ENCODE results near the gene BMP5. TPM values are rescaled to one million over a fixed set of nuclear protein-coding genes. Genes with fewer than 3 reads are reported as not detected.

Gene BMP5
- 0.01 TPM for polyA plus RNA-seq (2013, experiment 1 of 2)
- polyA plus RNA-seq (2013, experiment 2 of 2) = 0.04 TPM

GRCh38 chr6:55875400-55875799, at the start of gene BMP5:
BMP5 (minus strand) TSS chr6:55875590; CDS start chr6:55874865, 725 bp downstream.
- Histone ChIP-seq H3K79me2 (ENCODE audit: control insufficient read depth, insufficient read depth, low read length) (no peaks in the 10 kb centered on the region), H3K4ac (ENCODE audit: low read depth, low read length) (no peak within 1 kb of the TSS), H2BK120ac (ENCODE audit: low read depth, low read length) (peak within 1 kb of the TSS; percentile 73), H3K4me2 (ENCODE audit: low read length) (no peak within 1 kb of the TSS), H3K36me3 (ENCODE audit: control insufficient read depth, insufficient read depth, low read length) (no peaks in the 10 kb centered on the region), H3K4me3 (ENCODE audit: low read length) (no peak within 1 kb of the TSS), H2BK15ac (replicated peaks; ENCODE audit: low read depth) (peak within 1 kb of the TSS; percentile 92), H2AK5ac (ENCODE audit: low read length) (no peak within 1 kb of the TSS), H3K27me3 (ENCODE audit: insufficient read depth, low read length, poor library complexity) (no peaks in the 10 kb centered on the region), H3K56ac (ENCODE audit: low read length) (no peak within 1 kb of the TSS), H4K8ac (ENCODE audit: low read depth, low read length) (no peak within 1 kb of the TSS), H3K27ac (ENCODE audit: low read depth, low read length) (no peak within 1 kb of the TSS), H4K5ac (ENCODE audit: low read length) (no peak within 1 kb of the TSS), H3K79me1 (ENCODE audit: low read length) (no peaks in the 10 kb centered on the region), H3K23ac (ENCODE audit: low read length) (peak within 1 kb of the TSS; percentile 29), H3K9ac (ENCODE audit: low read length) (no peak within 1 kb of the TSS), H3K18ac (ENCODE audit: low read length) (no peak within 1 kb of the TSS), H2BK5ac (ENCODE audit: low read length) (no peak within 1 kb of the TSS), H3K4me1 (ENCODE audit: control insufficient read depth, low read depth, low read length) (peaks cover 2% of the 10 kb centered on the region)
- DNase-seq = peak; percentile 70
- no CpG with 5 or more reads among the region's 2 CpGs for WGBS (ENCODE audit: extremely low coverage, insufficient coverage, low lambda C conversion rate)

- H2BK120ac ChIP-seq (ENCODE audit: low read depth, low read length) = no peak overlapping the region
- no peak overlapping the region for H3K27ac ChIP-seq (ENCODE audit: low read depth, low read length)
- no peaks in the 10 kb centered on the region for H3K79me2 ChIP-seq (ENCODE audit: control insufficient read depth, insufficient read depth, low read length)
- no peaks in the 10 kb centered on the region for H3K4me1 ChIP-seq (ENCODE audit: control insufficient read depth, low read depth, low read length)
- H2BK15ac ChIP-seq (replicated peaks; ENCODE audit: low read depth) = no peak overlapping the region
- no peaks in the 10 kb centered on the region for H3K36me3 ChIP-seq (ENCODE audit: control insufficient read depth, insufficient read depth, low read length)
- no peaks in the 10 kb centered on the region for H3K79me1 ChIP-seq (ENCODE audit: low read length)
- no peak overlapping the region for H3K18ac ChIP-seq (ENCODE audit: low read length)
- no peak overlapping the region for H3K23ac ChIP-seq (ENCODE audit: low read length)
- H3K27me3 ChIP-seq (ENCODE audit: insufficient read depth, low read length, poor library complexity) = no peaks in the 10 kb centered on the region
- no peak overlapping the region for H3K4me3 ChIP-seq (ENCODE audit: low read length)
- no peak overlapping the region for H3K9ac ChIP-seq (ENCODE audit: low read length)
- DNase-seq = no peak
- H4K5ac ChIP-seq (ENCODE audit: low read length) = no peak overlapping the region
- no peak overlapping the region for H3K4ac ChIP-seq (ENCODE audit: low read depth, low read length)
- no peak overlapping the region for H4K8ac ChIP-seq (ENCODE audit: low read depth, low read length)
- H2BK5ac ChIP-seq (ENCODE audit: low read length) = no peak overlapping the region
- no peak overlapping the region for H2AK5ac ChIP-seq (ENCODE audit: low read length)
- H3K4me2 ChIP-seq (ENCODE audit: low read length) = no peak overlapping the region
- no peak overlapping the region for H3K56ac ChIP-seq (ENCODE audit: low read length)
Measured at GRCh38 chr6:55922406-55922805, 47.0 kb upstream of the BMP5 start.

DNA sequence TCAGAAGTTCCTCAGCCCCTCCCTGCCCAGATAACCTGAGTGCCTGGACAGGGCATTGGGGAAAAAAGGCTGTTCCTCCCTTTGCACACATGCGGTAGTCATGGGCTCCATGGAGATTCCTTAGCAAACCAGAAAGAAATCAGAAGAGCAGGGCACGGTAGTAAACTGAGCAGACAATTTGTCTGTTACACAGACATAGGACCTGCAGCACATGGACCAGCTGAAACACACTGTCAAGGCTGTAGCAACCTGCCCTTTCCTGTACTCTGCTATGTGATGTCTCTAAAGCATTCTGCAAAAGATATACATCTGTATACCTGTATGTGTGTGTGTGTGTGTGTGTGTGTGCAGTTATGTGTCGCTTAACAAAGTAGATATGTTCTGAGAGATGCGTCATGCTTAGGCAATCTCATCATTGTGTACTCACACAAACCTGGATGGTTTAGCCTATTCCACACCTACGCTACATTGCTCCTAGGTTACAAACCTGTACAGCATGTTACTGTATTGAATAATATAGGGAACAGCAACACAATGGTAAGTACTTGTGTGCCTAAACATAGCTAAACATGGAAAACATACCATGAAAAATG, 44.4 kb upstream of the BMP5 start:
- H3K4me3 ChIP-seq (ENCODE audit: low read length) = no peak overlapping the region
- no peak overlapping the region for H2BK5ac ChIP-seq (ENCODE audit: low read length)
- H3K36me3 ChIP-seq (ENCODE audit: control insufficient read depth, insufficient read depth, low read length) = no peaks in the 10 kb centered on the region
- H2BK120ac ChIP-seq (ENCODE audit: low read depth, low read length) = no peak overlapping the region
- H3K4ac ChIP-seq (ENCODE audit: low read depth, low read length) = no peak overlapping the region
- no CpG with 5 or more reads among the region's 5 CpGs for WGBS (ENCODE audit: extremely low coverage, insufficient coverage, low lambda C conversion rate)
- no peak overlapping the region for H2AK5ac ChIP-seq (ENCODE audit: low read length)
- H3K79me1 ChIP-seq (ENCODE audit: low read length) = no peaks in the 10 kb centered on the region
- H3K27ac ChIP-seq (ENCODE audit: low read depth, low read length) = no peak overlapping the region
- H2BK15ac ChIP-seq (replicated peaks; ENCODE audit: low read depth) = no peak overlapping the region
- H4K5ac ChIP-seq (ENCODE audit: low read length) = no peak overlapping the region
- no peaks in the 10 kb centered on the region for H3K27me3 ChIP-seq (ENCODE audit: insufficient read depth, low read length, poor library complexity)
- no peaks in the 10 kb centered on the region for H3K4me1 ChIP-seq (ENCODE audit: control insufficient read depth, low read depth, low read length)
- no peaks in the 10 kb centered on the region for H3K79me2 ChIP-seq (ENCODE audit: control insufficient read depth, insufficient read depth, low read length)
- DNase-seq = no peak
- no peak overlapping the region for H3K23ac ChIP-seq (ENCODE audit: low read length)
- no peak overlapping the region for H3K9ac ChIP-seq (ENCODE audit: low read length)
- H3K18ac ChIP-seq (ENCODE audit: low read length) = no peak overlapping the region
- H3K4me2 ChIP-seq (ENCODE audit: low read length) = no peak overlapping the region
- H3K56ac ChIP-seq (ENCODE audit: low read length) = no peak overlapping the region
- H4K8ac ChIP-seq (ENCODE audit: low read depth, low read length) = no peak overlapping the region

GRCh38 chr6:55918639-55919038, 43.2 kb upstream of the BMP5 start:
- Histone ChIP-seq H2AK5ac (ENCODE audit: low read length) (no peak overlapping the region), H3K4me3 (ENCODE audit: low read length) (no peak overlapping the region)
- DNase-seq = no peak

DNA sequence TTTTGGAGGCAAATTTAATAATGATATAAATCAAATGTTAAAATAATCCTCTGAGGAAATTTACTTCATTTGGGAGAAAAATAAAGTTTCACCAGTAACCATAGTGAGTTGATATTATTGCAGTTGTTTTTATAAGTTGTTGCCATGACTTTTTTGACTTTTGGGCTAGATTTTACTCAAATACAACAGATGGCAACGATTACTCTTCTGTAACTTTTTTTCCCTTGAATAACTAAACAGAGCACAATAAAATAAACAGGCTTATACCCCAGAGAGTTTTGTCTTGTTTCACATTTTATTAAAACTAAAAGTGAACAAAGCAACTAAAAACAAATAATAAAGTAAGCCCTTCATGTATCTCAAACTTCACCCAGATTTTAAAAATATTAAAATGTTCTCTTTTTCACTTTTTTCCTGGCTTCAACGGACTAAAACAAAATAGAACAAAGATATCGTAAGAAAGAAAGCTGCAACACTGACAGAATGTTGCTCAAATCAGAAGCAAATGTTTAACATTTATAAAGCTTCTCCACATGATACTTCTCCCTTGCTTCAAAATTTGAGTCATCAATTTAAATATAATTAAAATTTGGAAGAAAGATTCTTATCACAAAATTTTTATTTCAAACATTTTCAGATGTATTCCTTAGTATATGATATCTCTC, 42.5 kb upstream of the BMP5 start:
- Histone ChIP-seq H3K4me2 (ENCODE audit: low read length) (no peak overlapping the region), H3K56ac (ENCODE audit: low read length) (no peak overlapping the region), H3K27me3 (ENCODE audit: insufficient read depth, low read length, poor library complexity) (no peaks in the 10 kb centered on the region), H3K79me2 (ENCODE audit: control insufficient read depth, insufficient read depth, low read length) (no peaks in the 10 kb centered on the region), H4K5ac (ENCODE audit: low read length) (no peak overlapping the region), H3K4me1 (ENCODE audit: control insufficient read depth, low read depth, low read length) (no peaks in the 10 kb centered on the region), H3K36me3 (ENCODE audit: control insufficient read depth, insufficient read depth, low read length) (no peaks in the 10 kb centered on the region), H4K8ac (ENCODE audit: low read depth, low read length) (no peak overlapping the region), H2BK5ac (ENCODE audit: low read length) (no peak overlapping the region), H3K79me1 (ENCODE audit: low read length) (no peaks in the 10 kb centered on the region), H3K4ac (ENCODE audit: low read depth, low read length) (no peak overlapping the region), H3K23ac (ENCODE audit: low read length) (no peak overlapping the region), H3K18ac (ENCODE audit: low read length) (no peak overlapping the region), H2BK15ac (replicated peaks; ENCODE audit: low read depth) (no peak overlapping the region), H2BK120ac (ENCODE audit: low read depth, low read length) (no peak overlapping the region), H2AK5ac (ENCODE audit: low read length) (no peak overlapping the region), H3K27ac (ENCODE audit: low read depth, low read length) (no peak overlapping the region), H3K9ac (ENCODE audit: low read length) (no peak overlapping the region), H3K4me3 (ENCODE audit: low read length) (no peak overlapping the region)
- no CpG with 5 or more reads among the region's 3 CpGs for WGBS (ENCODE audit: extremely low coverage, insufficient coverage, low lambda C conversion rate)
- no peak for DNase-seq

More at GRCh38 chr6:55918639-55919038, 43.2 kb upstream of the BMP5 start:
- H3K9ac ChIP-seq (ENCODE audit: low read length) = no peak overlapping the region
- no peaks in the 10 kb centered on the region for H3K27me3 ChIP-seq (ENCODE audit: insufficient read depth, low read length, poor library complexity)
- no peak overlapping the region for H3K23ac ChIP-seq (ENCODE audit: low read length)
- no peaks in the 10 kb centered on the region for H3K4me1 ChIP-seq (ENCODE audit: control insufficient read depth, low read depth, low read length)
- H3K56ac ChIP-seq (ENCODE audit: low read length) = no peak overlapping the region
- no peak overlapping the region for H3K4ac ChIP-seq (ENCODE audit: low read depth, low read length)
- H3K79me1 ChIP-seq (ENCODE audit: low read length) = no peaks in the 10 kb centered on the region
- H3K27ac ChIP-seq (ENCODE audit: low read depth, low read length) = no peak overlapping the region
- no peaks in the 10 kb centered on the region for H3K79me2 ChIP-seq (ENCODE audit: control insufficient read depth, insufficient read depth, low read length)
- no peak overlapping the region for H3K4me2 ChIP-seq (ENCODE audit: low read length)
- no peak overlapping the region for H4K8ac ChIP-seq (ENCODE audit: low read depth, low read length)
- no peaks in the 10 kb centered on the region for H3K36me3 ChIP-seq (ENCODE audit: control insufficient read depth, insufficient read depth, low read length)
- no peak overlapping the region for H3K18ac ChIP-seq (ENCODE audit: low read length)
- H2BK15ac ChIP-seq (replicated peaks; ENCODE audit: low read depth) = no peak overlapping the region
- H4K5ac ChIP-seq (ENCODE audit: low read length) = no peak overlapping the region
- no CpG with 5 or more reads among the region's 2 CpGs for whole genome bisulfite sequencing (ENCODE audit: extremely low coverage, insufficient coverage, low lambda C conversion rate)
- no peak overlapping the region for H2BK5ac ChIP-seq (ENCODE audit: low read length)
- H2BK120ac ChIP-seq (ENCODE audit: low read depth, low read length) = no peak overlapping the region

DNA sequence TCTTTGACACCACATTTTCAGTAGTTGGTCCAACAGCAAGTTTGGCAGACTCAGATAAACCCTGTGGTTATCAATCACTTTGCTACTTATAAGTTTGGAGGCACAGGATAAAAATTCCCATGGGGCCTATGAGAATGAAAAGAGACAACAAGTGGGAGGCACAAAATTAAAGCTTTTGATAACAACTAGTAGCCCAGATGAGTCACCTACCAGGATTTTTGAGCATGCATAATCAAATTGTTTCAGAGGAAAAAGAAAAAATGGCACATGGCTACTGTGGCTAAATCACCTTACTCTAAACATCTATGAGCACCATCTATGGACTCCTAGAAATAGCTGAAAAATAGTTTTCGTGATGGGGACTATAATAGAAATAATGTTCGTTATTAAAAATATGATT, 40.8 kb upstream of the BMP5 start:
- no peak overlapping the region for H2BK15ac ChIP-seq (replicated peaks; ENCODE audit: low read depth)
- H3K27me3 ChIP-seq (ENCODE audit: insufficient read depth, low read length, poor library complexity) = no peaks in the 10 kb centered on the region
- no peak overlapping the region for H4K8ac ChIP-seq (ENCODE audit: low read depth, low read length)
- H3K4me3 ChIP-seq (ENCODE audit: low read length) = no peak overlapping the region
- H3K18ac ChIP-seq (ENCODE audit: low read length) = no peak overlapping the region
- H4K5ac ChIP-seq (ENCODE audit: low read length) = no peak overlapping the region
- H3K23ac ChIP-seq (ENCODE audit: low read length) = no peak overlapping the region
- no peaks in the 10 kb centered on the region for H3K4me1 ChIP-seq (ENCODE audit: control insufficient read depth, low read depth, low read length)
- H3K27ac ChIP-seq (ENCODE audit: low read depth, low read length) = no peak overlapping the region
- H3K4me2 ChIP-seq (ENCODE audit: low read length) = no peak overlapping the region
- H3K56ac ChIP-seq (ENCODE audit: low read length) = no peak overlapping the region
- no peak overlapping the region for H2AK5ac ChIP-seq (ENCODE audit: low read length)
- H3K4ac ChIP-seq (ENCODE audit: low read depth, low read length) = no peak overlapping the region
- DNase-seq = peak; percentile 26
- no peak overlapping the region for H2BK120ac ChIP-seq (ENCODE audit: low read depth, low read length)
- no peaks in the 10 kb centered on the region for H3K79me2 ChIP-seq (ENCODE audit: control insufficient read depth, insufficient read depth, low read length)
- no peaks in the 10 kb centered on the region for H3K79me1 ChIP-seq (ENCODE audit: low read length)
- no peak overlapping the region for H2BK5ac ChIP-seq (ENCODE audit: low read length)
- H3K36me3 ChIP-seq (ENCODE audit: control insufficient read depth, insufficient read depth, low read length) = no peaks in the 10 kb centered on the region
- 100% methylated on average over 2 of the region's 2 CpGs for WGBS (ENCODE audit: extremely low coverage, insufficient coverage, low lambda C conversion rate)
- no peak overlapping the region for H3K9ac ChIP-seq (ENCODE audit: low read length)
